Glutamatergic neuron (in vitro differentiated cells): ENCODE results near the gene ELANE. TPM values are rescaled to one million over a fixed set of nuclear protein-coding genes. Genes with fewer than 3 reads are reported as not detected.
"Not testable (repeated sequence)": the region's sequence is repeated elsewhere in the genome, so short reads cannot be mapped to it uniquely, and the experiment has no call there.

Experiments
- DNase-seq: peaks from one replicate; pipeline ENCODE4 v3.0.0; 2022
- H3K27ac Mint-ChIP-seq: one replicate; pipeline ENCODE4 v1.8.0; 2020; ENCODE audit warnings: mild to moderate bottlenecking, mixed read lengths, inconsistent platforms; ENCODE audit not compliant: unreplicated experiment
- H3K27me3 Mint-ChIP-seq: one replicate; pipeline ENCODE4 v1.8.0; 2020; ENCODE audit warnings: mild to moderate bottlenecking, moderate library complexity, mixed read lengths, inconsistent platforms; ENCODE audit not compliant: unreplicated experiment
- H3K36me3 Mint-ChIP-seq: one replicate; pipeline ENCODE4 v1.8.0; 2020; ENCODE audit warnings: mild to moderate bottlenecking, mixed read lengths, inconsistent platforms; ENCODE audit not compliant: unreplicated experiment
- H3K4me1 Mint-ChIP-seq: one replicate; pipeline ENCODE4 v1.8.0; 2020; ENCODE audit warnings: mild to moderate bottlenecking, low read depth, mixed read lengths, inconsistent platforms; ENCODE audit not compliant: unreplicated experiment
- H3K4me3 Mint-ChIP-seq: one replicate; pipeline ENCODE4 v1.8.0; 2020; ENCODE audit warnings: mild to moderate bottlenecking, mixed read lengths, inconsistent platforms; ENCODE audit not compliant: unreplicated experiment
- H3K9me3 Mint-ChIP-seq: one replicate; pipeline ENCODE4 v1.8.0; 2020; ENCODE audit warnings: mild to moderate bottlenecking, moderate library complexity, mixed read lengths, inconsistent platforms; ENCODE audit not compliant: unreplicated experiment
- CTCF ChIP-seq: fragments of 200-600 bp; sonication (generic); IDR thresholded peaks from one replicate; pipeline ENCODE4 v1.5.0; 2021; ENCODE audit not compliant: partially characterized antibody, unreplicated experiment
- total RNA-seq: library from RNA; stranded (reverse); fragmentation: NEBNext Ultra II Directional; extraction: Animal tissue kit (Norgen Biotek cat#: 25700); gene quantifications from one replicate; pipeline ENCODE4 v1.2.1, GENCODE V29; 2021; ENCODE audit not compliant: unreplicated experiment

ELANE gene
- total RNA-seq, 1 donor from 2014 or later: not detected

GRCh38 chr19:887599-887998 is 35.5 kb downstream of the ELANE start:
- H3K27ac Mint-ChIP-seq: no peak overlapping the region

GRCh38 chr19:888581-889385 is 36.7 kb downstream of the ELANE start:
- peaks cover 7% of the 10 kb centered on the region for H3K27me3 Mint-ChIP-seq

More at GRCh38 chr19:887599-887998, 35.5 kb downstream of the ELANE start:
- H3K9me3 Mint-ChIP-seq: peaks cover 4% of the 10 kb centered on the region
- no peak overlapping the region for H3K4me3 Mint-ChIP-seq
- no peaks in the 10 kb centered on the region for H3K27me3 Mint-ChIP-seq
- no peak for TF ChIP-seq CTCF
- no peaks in the 10 kb centered on the region for H3K4me1 Mint-ChIP-seq
- DNase-seq: no peak
- H3K36me3 Mint-ChIP-seq: no peaks in the 10 kb centered on the region

GRCh38 chr19:889662-890295 is 37.7 kb downstream of the ELANE start:
- H3K27ac Mint-ChIP-seq: no peak overlapping the region
- DNase-seq: no peak
- H3K4me3 Mint-ChIP-seq: no peak overlapping the region
- H3K27me3 Mint-ChIP-seq: peaks cover 11% of the 10 kb centered on the region
- no peaks in the 10 kb centered on the region for H3K36me3 Mint-ChIP-seq
- H3K4me1 Mint-ChIP-seq: peaks cover 3% of the 10 kb centered on the region
- H3K9me3 Mint-ChIP-seq: peaks cover 15% of the 10 kb centered on the region
- no peak for TF ChIP-seq CTCF

More at GRCh38 chr19:888581-889385, 36.7 kb downstream of the ELANE start:
- Mint-ChIP-seq H3K36me3 (no peaks in the 10 kb centered on the region), H3K4me1 (peaks cover 3% of the 10 kb centered on the region), H3K27ac (no peak overlapping the region), H3K4me3 (no peak overlapping the region), H3K9me3 (peaks cover 13% of the 10 kb centered on the region)
- no peak for DNase-seq
- TF ChIP-seq CTCF: no peak

- peaks cover 18% of the 10 kb centered on the region for H3K9me3 Mint-ChIP-seq
- no peak for DNase-seq
- H3K27me3 Mint-ChIP-seq: peaks cover 11% of the 10 kb centered on the region
- TF ChIP-seq CTCF: no peak
- no peaks in the 10 kb centered on the region for H3K36me3 Mint-ChIP-seq
- H3K4me3 Mint-ChIP-seq: peak overlapping the region; percentile 52
- H3K27ac Mint-ChIP-seq: peak overlapping the region; percentile 43
- H3K4me1 Mint-ChIP-seq: peaks cover 3% of the 10 kb centered on the region
Measured at GRCh38 chr19:890831-891230, 38.7 kb downstream of the ELANE start.

GRCh38 chr19:891421-892200 is 39.5 kb downstream of the ELANE start:
- not testable (repeated sequence) for H3K27ac Mint-ChIP-seq, H3K36me3 Mint-ChIP-seq, DNase-seq, H3K4me1 Mint-ChIP-seq
- H3K9me3 Mint-ChIP-seq: peaks cover 18% of the 10 kb centered on the region
- peak overlapping the region; percentile 82 for H3K4me3 Mint-ChIP-seq
- peaks cover 11% of the 10 kb centered on the region for H3K27me3 Mint-ChIP-seq
